Esophagus squamous epithelium (tissue), 5 donors: Measurements from ENCODE around the gene CHFR. TPM values are rescaled to one million over a fixed set of nuclear protein-coding genes. Genes with fewer than 3 reads are reported as not detected.
"Not testable (repeated sequence)": the region's sequence is repeated elsewhere in the genome, so short reads cannot be mapped to it uniquely, and the experiment has no call there.

Experiments
- DNase-seq: peaks from one replicate; lab custom pipeline; 2025; lab: John Stamatoyannopoulos, UW
- H3K27ac ChIP-seq, 4 donors: fragments of 200-600 bp; sonication (generic); one replicate each; pipeline ENCODE4 v1.5.1; 2016 to 2019; ENCODE audit warnings: mild to moderate bottlenecking in 1 of 4
- H3K27me3 ChIP-seq, 4 donors: fragments of 200-600 bp; sonication (generic); 1 replicate in 3 of 4; 2 replicates in 1 of 4; pipeline versions ENCODE4 v1.5.1 to v1.6.0; 2017 to 2021; ENCODE audit warnings: antibody characterized with exemption in 1 of 4
- H3K36me3 ChIP-seq, 3 donors: fragments of 200-600 bp; sonication (generic); one replicate each; pipeline ENCODE4 v1.5.1; 2016 to 2019
- H3K4me1 ChIP-seq, 3 donors: fragments of 200-600 bp; sonication (generic); one replicate each; pipeline ENCODE4 v1.5.1; 2017 to 2019
- H3K4me3 ChIP-seq, 4 donors: fragments of 200-600 bp; sonication (generic); 1 replicate in 3 of 4; 2 replicates in 1 of 4; pipeline ENCODE4 v1.5.1; 2016 to 2019; ENCODE audit warnings: mild to moderate bottlenecking in 2 of 4, moderate library complexity in 1 of 4
- H3K9me3 ChIP-seq, 3 donors: fragments of 200-600 bp; sonication (generic); one replicate each; pipeline ENCODE4 v1.5.1; 2016 to 2019
- CTCF ChIP-seq, 6 experiments: fragments of 450-650 bp in 4 of 6; fragments of 200-600 bp in 2 of 6; sonication (generic) in 2 of 6; IDR thresholded peaks; one replicate each; pipeline ENCODE4 v1.5.1; 2016 to 2019; ENCODE audit warnings: antibody characterized with exemption in 6 of 6, mild to moderate bottlenecking in 4 of 6, moderate library complexity in 4 of 6
- POLR2A ChIP-seq, 4 donors: fragments of 450-650 bp; IDR thresholded peaks; one replicate each; pipeline ENCODE4 v1.6.1; 2017; ENCODE audit warnings: antibody characterized with exemption in 4 of 4, mild to moderate bottlenecking in 4 of 4, moderate library complexity in 3 of 4
- WGBS, 2 donors: methylation state at CpG; one replicate each; pipeline ENCODE4 v1.1.5; 2018; 5-methylcytosine and 5-hydroxymethylcytosine counted together
- intact Hi-C: fragments of 100-400 bp; cut with DNase I; formaldehyde crosslinking; loops from one replicate; pipeline ENCODE4 v1.15.0; 2022
- total RNA-seq, 4 donors: library from RNA; depleted of rRNA; stranded (reverse); fragments of >200 nt; gene quantifications; one replicate each; pipeline ENCODE4 v1.1.0, GENCODE V29; 2016
- donor health status: DM: yes; HTN: yes; CAD: no.

Gene CHFR
- total RNA-seq, 4 donors from 2014 or later, result 19.0 to 37.9 (median 35.8) TPM

GRCh38 chr12:132872073-132872855, 15.1 kb downstream of the CHFR start:
- no peaks in the 10 kb centered on the region for H3K4me1 ChIP-seq
- intact Hi-C loops, result no loop called here
- no peak overlapping the region for H3K27ac ChIP-seq
- H3K27me3 ChIP-seq, result no peaks in the 10 kb centered on the region
- peaks cover 24 to 99% (median 29%) of the 10 kb centered on the region in 3 donors for H3K36me3 ChIP-seq
- no peaks in the 10 kb centered on the region for H3K9me3 ChIP-seq
- TF ChIP-seq CTCF (IDR thresholded peaks at IDR 0.05) (no peak), POLR2A (IDR thresholded peaks at IDR 0.05) (no peak)
- no peak for DNase-seq
- 88 to 93% methylated on average over 19 to 20 of the region's 21 CpGs for WGBS, 2 donors
- no peak overlapping the region for H3K4me3 ChIP-seq

- no peak overlapping the region for H3K4me3 ChIP-seq
- H3K36me3 ChIP-seq, result peaks cover 9 to 98% (median 35%) of the 10 kb centered on the region in 3 donors
- no peak overlapping the region for H3K27ac ChIP-seq
- DNase-seq, result no peak
- H3K9me3 ChIP-seq, result no peaks in the 10 kb centered on the region
- intact Hi-C loops, result no loop called here
- 60 to 96% methylated on average over 1 to 13 of the region's 14 CpGs for WGBS, 2 donors
- no peaks in the 10 kb centered on the region for H3K27me3 ChIP-seq
- no peaks in the 10 kb centered on the region for H3K4me1 ChIP-seq
- no peak for TF ChIP-seq CTCF (IDR thresholded peaks at IDR 0.05)
- TF ChIP-seq POLR2A (IDR thresholded peaks at IDR 0.05), result no peak
Observed at GRCh38 chr12:132869551-132869950, 17.9 kb downstream of the CHFR start.

GRCh38 chr12:132866251-132866828, 21.1 kb downstream of the CHFR start:
- no peaks in the 10 kb centered on the region for H3K9me3 ChIP-seq
- intact Hi-C loops, result no loop called here
- H3K27me3 ChIP-seq, result no peaks in the 10 kb centered on the region
- no peaks in the 10 kb centered on the region for H3K4me1 ChIP-seq
- no peak overlapping the region for H3K4me3 ChIP-seq
- no peak for TF ChIP-seq CTCF (IDR thresholded peaks at IDR 0.05)
- no peak for TF ChIP-seq POLR2A (IDR thresholded peaks at IDR 0.05)
- H3K27ac ChIP-seq, result peak overlapping the region in 2 of 4 donors; percentile 55 to 74
- H3K36me3 ChIP-seq, result peaks cover 0 to 94% (median 29%) of the 10 kb centered on the region in 3 donors
- WGBS, 2 donors, result 70 to 75% methylated on average over 13 to 14 of the region's 14 CpGs
- DNase-seq, result no peak

GRCh38 chr12:132861558-132861957, 25.8 kb downstream of the CHFR start:
- H3K4me1 ChIP-seq, result no peaks in the 10 kb centered on the region
- TF ChIP-seq POLR2A (IDR thresholded peaks at IDR 0.05) (no peak), CTCF (IDR thresholded peaks at IDR 0.05) (no peak)
- 62 to 82% methylated on average over 4 of the region's 8 CpGs for WGBS, 2 donors
- no peak for DNase-seq
- intact Hi-C loops, result no loop called here
- no peak overlapping the region for H3K4me3 ChIP-seq
- H3K27me3 ChIP-seq, result no peaks in the 10 kb centered on the region
- peaks cover 7 to 94% (median 27%) of the 10 kb centered on the region in 3 donors for H3K36me3 ChIP-seq
- H3K27ac ChIP-seq, result no peak overlapping the region
- H3K9me3 ChIP-seq, result no peaks in the 10 kb centered on the region

GRCh38 chr12:132858718-132859266, 28.6 kb downstream of the CHFR start:
- TF ChIP-seq CTCF (IDR thresholded peaks at IDR 0.05), result no peak
- intact Hi-C loops, result no loop called here
- no peaks in the 10 kb centered on the region for H3K9me3 ChIP-seq
- no peaks in the 10 kb centered on the region for H3K4me1 ChIP-seq
- H3K36me3 ChIP-seq, result peaks cover 11 to 95% (median 52%) of the 10 kb centered on the region in 3 donors
- H3K27ac ChIP-seq, result peak overlapping the region in 3 of 4 donors; percentile 46 to 64 (median 48)
- no peaks in the 10 kb centered on the region for H3K27me3 ChIP-seq
- 78 to 81% methylated on average over 4 to 14 of the region's 18 CpGs for WGBS, 2 donors
- no peak overlapping the region for H3K4me3 ChIP-seq
- DNase-seq, result no peak

- intact Hi-C loops, H3K27me3 ChIP-seq, H3K27ac ChIP-seq, DNase-seq, H3K4me3 ChIP-seq, H3K9me3 ChIP-seq, H3K4me1 ChIP-seq: not testable (repeated sequence)
- H3K36me3 ChIP-seq, result peaks cover 26 to 99% (median 69%) of the 10 kb centered on the region in 3 donors
- 60% methylated on average over 1 of the region's 21 CpGs; no CpG with 5 or more reads in 1 of the 2 donors for WGBS, 2 donors
Observed at GRCh38 chr12:132857019-132857418, 30.4 kb downstream of the CHFR start.
